Measurements from ENCODE around the gene ADAM12. TPM values are rescaled to one million over a fixed set of nuclear protein-coding genes. Genes with fewer than 3 reads are reported as not detected.

The ADAM12 gene
- total RNA-seq, 1 experiment from 2014 or later = 0.24 TPM

DNA sequence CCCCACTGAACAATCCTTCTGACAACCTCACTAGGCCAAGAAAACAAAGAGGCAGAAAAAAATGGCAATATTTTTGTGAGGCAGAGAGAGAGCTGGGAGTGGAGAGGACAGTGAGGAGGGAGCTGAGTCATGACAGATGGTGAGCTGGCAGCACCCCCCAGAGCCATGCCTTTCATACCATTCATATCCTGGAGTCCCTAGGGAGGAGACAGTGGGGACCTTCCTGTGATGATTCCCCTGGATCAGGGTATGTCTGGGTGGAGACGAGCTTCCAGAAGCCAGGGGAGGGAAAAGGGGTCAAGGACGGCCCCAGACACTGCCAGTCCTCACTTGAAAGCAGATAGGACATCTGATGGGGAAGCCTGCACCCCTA lies 160.5 kb downstream of the ADAM12 start:
- H3K9me3 ChIP-seq (ENCODE audit: control insufficient read depth, low read depth, low read length) = no peaks in the 10 kb centered on the region
- H3K79me2 ChIP-seq (ENCODE audit: insufficient read depth, low read length) = no peaks in the 10 kb centered on the region
- no peaks in the 10 kb centered on the region for H3K79me1 ChIP-seq (ENCODE audit: insufficient read depth, low read depth, low read length, poor library complexity, severe bottlenecking)
- peaks cover 2% of the 10 kb centered on the region; the same call in 1 of the 2 replicates for H3K4me1 ChIP-seq (ENCODE audit: insufficient read depth, low read length)
- no peak overlapping the region for H4K91ac ChIP-seq (ENCODE audit: insufficient read length, low read depth, low read length)
- no peak overlapping the region for H4K8ac ChIP-seq (replicated peaks; ENCODE audit: insufficient read length, low read depth, low read length)
- Mint-ChIP-seq H3K4me3 (no peak overlapping the region), H3K27ac (no peak overlapping the region; a peak in 1 of 7 replicates), H3K9me3 (no peaks in the 10 kb centered on the region), H3K4me1 (peaks cover 12 to 16% of the 10 kb centered on the region in 2 experiments; a peak in 3 of 4 replicates), H3K27me3 (ENCODE audit: low read depth) (peaks cover 2% of the 10 kb centered on the region; the same call in 1 of the 2 replicates), H3K36me3 (ENCODE audit: insufficient read depth in 1 of 3, low read depth in 3 of 3) (no peaks in the 10 kb centered on the region; a peak in 2 of 7 replicates)
- no peak overlapping the region for H2AFZ ChIP-seq (ENCODE audit: low read length)
- no peak overlapping the region for H3K56ac ChIP-seq (ENCODE audit: insufficient read length, low read depth, low read length)
- H3K23ac ChIP-seq (ENCODE audit: insufficient read length, low read depth, low read length) = no peak overlapping the region
- no peak overlapping the region for H2BK20ac ChIP-seq (ENCODE audit: low read depth, low read length, poor library complexity, severe bottlenecking)
- no peak for DNase-seq
- no peaks in the 10 kb centered on the region for H3K27me3 ChIP-seq (ENCODE audit: insufficient read depth, low read length)
- no peaks in the 10 kb centered on the region for H3K23me2 ChIP-seq (ENCODE audit: insufficient read length, low read depth, low read length, poor library complexity, severe bottlenecking)
- H2BK120ac ChIP-seq (ENCODE audit: low read depth, low read length, poor library complexity, severe bottlenecking) = no peak overlapping the region
- no peak overlapping the region for H2BK15ac ChIP-seq (ENCODE audit: low read depth, low read length)
- no peak overlapping the region for H3K18ac ChIP-seq (ENCODE audit: insufficient read length, low read depth, low read length)
- H3K4ac ChIP-seq (ENCODE audit: low read depth, low read length) = no peak overlapping the region
- no CpG with 5 or more reads among the region's 2 CpGs for WGBS (ENCODE audit: extremely low coverage, insufficient read length, low lambda C conversion rate)
- H3K27ac ChIP-seq (ENCODE audit: insufficient read length, low read depth, low read length) = no peak overlapping the region
- no peak overlapping the region for H3K4me2 ChIP-seq (ENCODE audit: insufficient read depth, insufficient read length, low read length)
- H4K5ac ChIP-seq (ENCODE audit: insufficient read length, low read depth, low read length) = no peak overlapping the region
- H2BK12ac ChIP-seq (ENCODE audit: insufficient read length, low read depth, low read length) = no peak overlapping the region
- no peak overlapping the region for H2BK5ac ChIP-seq (ENCODE audit: insufficient read length, low read length)
- H2AK5ac ChIP-seq (ENCODE audit: insufficient read length, low read length) = no peak overlapping the region
- no peak overlapping the region for H3K9ac ChIP-seq (ENCODE audit: extremely low read depth, insufficient read length, low read length)
- TF ChIP-seq, protein P1, sequence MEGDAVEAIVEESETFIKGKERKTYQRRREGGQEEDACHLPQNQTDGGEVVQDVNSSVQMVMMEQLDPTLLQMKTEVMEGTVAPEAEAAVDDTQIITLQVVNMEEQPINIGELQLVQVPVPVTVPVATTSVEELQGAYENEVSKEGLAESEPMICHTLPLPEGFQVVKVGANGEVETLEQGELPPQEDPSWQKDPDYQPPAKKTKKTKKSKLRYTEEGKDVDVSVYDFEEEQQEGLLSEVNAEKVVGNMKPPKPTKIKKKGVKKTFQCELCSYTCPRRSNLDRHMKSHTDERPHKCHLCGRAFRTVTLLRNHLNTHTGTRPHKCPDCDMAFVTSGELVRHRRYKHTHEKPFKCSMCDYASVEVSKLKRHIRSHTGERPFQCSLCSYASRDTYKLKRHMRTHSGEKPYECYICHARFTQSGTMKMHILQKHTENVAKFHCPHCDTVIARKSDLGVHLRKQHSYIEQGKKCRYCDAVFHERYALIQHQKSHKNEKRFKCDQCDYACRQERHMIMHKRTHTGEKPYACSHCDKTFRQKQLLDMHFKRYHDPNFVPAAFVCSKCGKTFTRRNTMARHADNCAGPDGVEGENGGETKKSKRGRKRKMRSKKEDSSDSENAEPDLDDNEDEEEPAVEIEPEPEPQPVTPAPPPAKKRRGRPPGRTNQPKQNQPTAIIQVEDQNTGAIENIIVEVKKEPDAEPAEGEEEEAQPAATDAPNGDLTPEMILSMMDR (conservative IDR thresholded peaks at IDR 0.05) = no peak
- no peak overlapping the region for H3K14ac ChIP-seq (ENCODE audit: insufficient read depth, low read length)
- H3T11ph ChIP-seq (ENCODE audit: low read length) = no peak overlapping the region
- no peaks in the 10 kb centered on the region for H4K20me1 ChIP-seq (ENCODE audit: control insufficient read depth, insufficient read depth, insufficient read length)

Data from H9 (cell line).